HG03439 (cell line): ENCODE data around the gene UNC5B.
"Not testable (repeated sequence)": the region's sequence is repeated elsewhere in the genome, so short reads cannot be mapped to it uniquely, and the experiment has no call there.

ENCODE experiments used
- ATAC-seq: cut with Tn5 transposase; IDR thresholded peaks from one replicate; pipeline ENCODE4 v1.9.1; 2021; ENCODE audit warnings: mild to moderate bottlenecking, moderate library complexity; ENCODE audit not compliant: unreplicated experiment

UNC5B gene

DNA sequence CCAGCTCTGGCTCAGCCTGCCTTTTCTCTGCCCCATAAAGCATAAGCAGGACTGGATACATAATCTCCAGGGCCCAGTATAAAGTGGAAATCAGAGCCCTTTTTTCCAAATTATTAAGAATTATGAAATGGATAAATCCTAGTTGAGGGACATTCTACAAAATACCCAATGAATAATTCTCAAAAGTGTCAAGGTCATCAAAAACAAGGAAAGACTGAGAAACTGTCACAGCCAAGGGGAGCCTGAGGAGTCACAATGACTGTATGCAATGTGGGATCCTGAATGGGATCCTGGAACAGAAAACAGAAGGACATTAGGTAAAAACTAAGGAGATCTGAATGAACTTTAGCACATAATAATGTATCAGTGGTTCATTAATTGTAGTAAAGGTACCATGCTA, 4.8 kb upstream of the UNC5B start:
- no peak for ATAC-seq

DNA sequence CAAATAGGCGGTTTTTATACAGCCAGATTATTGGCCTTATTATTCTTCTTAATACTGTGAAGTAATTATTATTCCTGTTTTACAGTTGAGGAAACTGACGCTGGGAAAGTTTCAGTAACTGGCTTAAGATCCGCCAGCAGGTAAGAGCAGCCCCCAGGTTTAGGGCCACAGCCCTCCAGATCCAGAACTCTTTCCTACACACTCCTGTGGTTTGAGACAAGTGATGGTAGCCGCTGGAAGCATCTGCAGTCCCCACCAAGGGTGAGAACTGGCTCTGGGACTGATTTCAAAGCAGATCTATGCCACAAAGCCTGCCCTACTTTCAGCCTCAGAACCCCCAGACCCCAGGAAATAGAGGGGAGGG, 3.0 kb upstream of the UNC5B start:
- no peak for ATAC-seq

DNA sequence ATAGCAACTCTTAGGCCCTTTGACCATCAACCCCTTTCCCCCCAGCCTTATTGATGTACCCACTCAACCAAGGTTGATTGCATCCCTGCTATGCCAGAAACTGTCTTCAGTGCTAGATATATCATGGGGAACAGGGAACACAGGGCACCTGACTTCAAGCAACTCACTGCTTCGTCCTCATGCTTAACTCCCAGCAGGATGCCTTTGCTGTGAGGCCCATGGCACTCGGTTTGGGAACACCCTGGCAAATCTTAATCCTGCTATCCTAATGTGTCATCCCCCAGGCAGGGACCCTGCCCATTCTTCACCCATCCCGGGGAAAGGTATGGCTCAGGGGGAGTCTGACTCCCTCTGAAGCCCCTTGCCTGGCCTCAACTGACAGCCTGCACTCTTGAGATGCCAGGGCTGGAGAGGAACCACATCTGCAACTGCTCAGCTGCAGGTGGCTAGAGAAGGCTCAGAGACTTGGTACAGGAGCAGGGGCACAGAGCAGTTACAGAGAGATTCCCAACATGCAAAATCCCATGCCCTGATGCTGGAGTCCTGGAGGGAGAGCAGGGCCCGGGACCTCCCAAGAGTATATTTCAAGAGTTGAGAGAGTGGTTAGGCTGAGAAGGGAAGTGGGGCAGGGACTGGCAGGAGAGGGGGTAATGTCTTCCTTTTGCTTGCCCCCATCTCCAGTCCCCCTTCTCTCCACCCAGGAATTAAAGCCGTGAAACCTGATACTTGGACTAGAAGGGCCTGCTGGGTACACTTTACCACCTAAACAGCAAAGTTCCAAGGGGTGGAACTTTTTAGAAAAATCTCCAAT, 2.4 kb upstream of the UNC5B start:
- no peak for ATAC-seq

DNA sequence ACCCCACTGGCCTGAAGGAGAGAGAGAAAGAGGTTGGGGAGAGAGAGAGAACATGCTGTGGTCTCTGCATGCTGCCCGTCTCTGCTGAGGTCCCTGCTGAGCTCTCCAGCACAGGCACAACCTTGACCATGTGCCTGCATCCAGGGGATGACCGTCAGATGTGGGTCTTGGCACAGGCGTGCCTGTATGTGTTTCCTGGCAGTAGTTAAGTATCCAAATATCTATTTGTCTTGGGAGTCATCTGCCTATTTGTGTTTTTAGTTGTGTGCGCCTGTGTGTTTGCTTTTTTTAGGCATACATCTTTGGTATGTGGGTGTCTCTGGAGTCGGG, 1.9 kb upstream of the UNC5B start:
- no peak for ATAC-seq

DNA sequence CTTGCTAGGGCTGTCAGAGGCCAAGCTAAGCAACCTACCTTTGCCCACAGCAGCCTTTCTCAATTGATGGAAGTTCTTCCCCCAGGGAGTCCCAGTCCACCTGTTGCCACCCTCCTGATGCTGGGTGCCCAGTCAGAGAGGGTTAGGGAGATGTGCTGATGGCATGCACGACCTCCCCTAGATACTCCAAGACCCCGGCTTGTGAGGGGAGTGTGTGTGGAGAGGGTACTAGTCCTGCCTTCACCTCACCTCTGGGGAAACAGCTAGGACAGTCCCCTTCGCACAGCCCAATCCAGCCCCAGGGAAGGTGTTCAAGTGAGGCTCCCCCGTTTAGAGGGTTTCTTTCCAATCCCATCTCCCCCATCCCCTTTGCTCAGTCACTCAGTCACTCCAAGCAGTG, 1.3 kb upstream of the UNC5B start:
- no peak for ATAC-seq

DNA sequence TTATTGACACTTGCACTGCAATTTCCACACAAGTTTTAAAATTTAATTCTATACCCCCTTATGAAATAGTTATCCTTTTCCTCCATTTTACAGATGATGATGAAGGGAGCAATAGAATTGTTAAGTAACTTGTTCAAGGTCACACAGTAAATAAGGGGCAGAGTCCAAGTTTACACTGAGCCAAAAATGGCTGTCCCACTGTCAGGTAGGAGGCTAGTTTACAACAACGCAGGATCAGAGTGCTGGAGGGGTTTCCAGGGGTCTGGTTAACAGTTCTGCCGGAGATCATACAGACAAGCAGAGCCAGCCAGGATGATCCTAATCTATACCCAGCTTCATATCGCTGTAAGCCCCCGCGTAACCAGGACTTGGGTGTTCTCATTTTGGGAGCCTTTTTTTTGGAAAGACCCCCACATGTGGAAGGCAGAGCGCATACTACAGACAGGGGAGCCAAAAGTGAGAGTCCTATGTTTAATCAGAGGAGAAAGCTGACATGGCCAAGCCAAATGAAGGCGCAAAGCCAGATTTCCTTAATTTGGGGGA, 524 bp upstream of the UNC5B start:
- no peak for ATAC-seq

DNA sequence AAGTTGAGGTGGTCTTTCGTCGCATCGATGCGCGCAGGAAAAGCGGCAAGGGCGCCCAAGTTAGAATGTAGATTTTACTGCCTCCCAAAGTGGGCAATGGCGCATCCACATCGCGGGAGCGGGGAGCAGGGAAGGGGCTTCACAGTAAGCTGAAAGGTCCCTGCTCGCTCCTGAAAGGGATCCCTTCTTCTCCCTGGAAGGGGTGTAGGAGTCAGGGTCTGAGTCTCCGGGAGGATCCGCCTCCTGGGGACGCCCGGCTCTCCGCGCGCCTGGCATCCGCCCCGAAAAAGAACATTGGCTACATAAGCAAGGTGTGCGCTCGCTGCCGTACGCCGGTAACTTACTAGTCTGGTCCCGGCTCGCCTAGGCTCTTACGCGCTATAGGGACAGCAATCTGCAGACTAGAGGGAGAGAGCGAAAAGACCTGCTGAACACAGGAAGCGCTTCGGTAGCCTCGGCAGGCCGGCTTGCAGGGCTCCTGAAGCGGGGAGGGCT, 804 bp downstream of the UNC5B start:
- no peak for ATAC-seq

DNA sequence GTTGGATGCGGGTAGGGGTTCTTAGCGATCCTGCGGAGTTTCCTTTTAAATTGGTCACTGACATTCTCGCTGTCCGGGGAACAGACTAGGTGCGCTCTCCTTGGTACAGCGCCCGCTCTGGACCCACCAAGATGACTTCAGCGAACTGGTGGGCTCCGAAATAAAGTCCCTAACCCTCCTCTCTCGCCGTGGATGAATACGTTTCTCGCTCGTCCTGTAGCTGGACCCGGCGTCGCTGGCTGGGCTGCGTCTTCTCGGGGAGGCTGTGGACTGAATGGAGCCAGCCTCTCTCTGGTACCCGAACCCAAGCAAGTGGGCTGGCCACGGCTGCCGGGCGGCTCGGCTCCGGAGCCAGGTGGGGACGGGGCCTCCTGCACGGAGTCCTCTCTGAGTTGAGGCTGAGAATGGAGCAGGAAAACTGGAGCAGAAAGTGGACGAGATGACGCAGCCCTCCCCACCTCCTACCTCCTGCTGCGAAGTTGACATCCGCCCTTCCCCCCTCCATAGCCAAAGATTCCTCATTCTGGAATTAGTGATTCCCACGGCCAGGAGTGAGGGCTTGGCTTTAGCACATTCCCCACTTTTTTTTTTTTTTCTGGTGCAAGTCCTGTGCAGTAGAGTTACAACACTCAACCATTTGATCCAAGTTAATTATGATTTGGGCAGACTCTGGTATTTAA, 1.5 kb downstream of the UNC5B start:
- no peak for ATAC-seq

DNA sequence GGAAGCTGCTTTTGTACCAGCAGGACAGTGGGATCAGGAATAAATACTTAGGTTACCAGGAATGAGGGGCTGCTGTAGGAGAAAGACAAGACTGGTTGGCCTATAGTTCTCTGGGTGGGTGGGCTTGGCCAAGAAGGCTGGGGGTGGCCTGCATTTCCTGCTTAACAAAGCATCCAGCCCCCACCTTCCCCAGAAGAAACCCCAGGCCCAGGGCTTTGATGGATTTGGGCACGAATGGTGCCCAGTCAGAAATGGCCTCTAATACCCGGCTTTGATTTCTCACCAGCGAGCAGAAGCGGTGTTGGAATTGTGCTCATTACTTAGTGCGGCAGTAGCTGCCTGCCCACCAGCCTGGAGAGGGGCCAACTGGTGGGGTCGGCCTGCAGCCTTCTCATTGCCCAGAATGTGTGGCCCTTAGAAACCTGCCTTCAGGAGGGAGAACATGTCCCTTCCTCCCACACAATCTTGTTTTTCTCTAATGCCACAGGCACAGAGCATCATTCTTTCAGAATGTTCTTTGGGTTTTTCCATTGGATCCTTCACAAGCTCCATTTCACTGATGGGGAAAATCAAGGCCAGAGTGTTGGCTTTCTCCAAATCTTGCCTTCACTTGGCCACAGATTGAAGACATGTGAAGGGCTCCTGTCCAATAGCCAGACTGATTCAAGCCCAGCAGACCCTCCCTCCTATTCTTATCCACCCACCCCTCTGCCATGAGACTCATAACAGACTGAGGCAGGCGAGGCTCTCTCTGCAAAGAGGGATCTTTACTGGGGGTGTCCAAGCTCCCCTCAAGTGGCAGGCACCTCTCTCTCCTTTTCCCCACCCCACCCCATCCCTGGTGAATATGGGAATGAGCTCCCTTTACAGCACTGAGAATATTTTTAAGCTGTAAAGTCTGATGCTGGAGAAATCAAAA, 2.5 kb downstream of the UNC5B start:
- ATAC-seq, result no peak

DNA sequence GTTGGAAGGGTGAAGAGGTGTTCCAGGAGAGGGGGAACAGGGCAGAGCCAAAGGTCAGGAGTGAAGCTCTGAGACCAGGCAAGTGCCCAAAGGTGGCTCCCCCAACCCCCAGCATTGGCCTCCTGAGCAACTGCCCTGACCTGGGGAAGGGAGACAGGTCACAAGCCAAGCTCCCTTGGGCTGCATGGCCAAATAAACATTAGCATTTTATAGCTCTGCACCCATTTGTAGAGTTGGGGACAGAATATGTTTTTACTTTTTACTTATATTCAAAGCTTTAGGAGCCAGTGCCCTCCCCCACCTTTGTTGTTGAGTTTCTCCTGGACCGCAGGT, 4.0 kb downstream of the UNC5B start:
- no peak for ATAC-seq

DNA sequence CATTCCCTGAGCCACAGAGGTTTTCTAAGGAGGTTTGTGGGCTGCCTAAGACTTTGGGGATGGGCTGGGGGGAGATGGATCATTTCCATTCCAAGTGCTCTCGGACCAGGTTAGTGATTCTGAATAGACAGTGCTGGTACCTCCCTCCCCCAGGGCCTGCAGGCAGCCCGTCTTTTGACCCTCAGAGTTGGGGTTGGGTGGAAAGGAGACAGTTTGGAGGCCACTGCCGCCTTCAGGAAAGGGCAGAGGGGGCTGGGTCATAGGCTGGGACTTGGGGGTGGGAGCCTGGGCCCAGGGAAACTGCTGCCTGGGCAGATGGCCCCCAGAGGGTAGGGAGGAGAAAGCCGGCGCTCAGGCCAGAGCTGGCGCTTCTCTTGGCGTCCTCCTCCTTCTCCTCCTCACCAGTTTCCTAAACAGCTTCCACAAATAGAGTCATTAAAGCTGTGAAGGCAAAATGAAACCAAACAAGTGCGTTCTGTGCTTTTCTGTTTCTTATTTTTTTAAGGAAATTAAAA, 4.4 kb downstream of the UNC5B start:
- no peak for ATAC-seq

DNA sequence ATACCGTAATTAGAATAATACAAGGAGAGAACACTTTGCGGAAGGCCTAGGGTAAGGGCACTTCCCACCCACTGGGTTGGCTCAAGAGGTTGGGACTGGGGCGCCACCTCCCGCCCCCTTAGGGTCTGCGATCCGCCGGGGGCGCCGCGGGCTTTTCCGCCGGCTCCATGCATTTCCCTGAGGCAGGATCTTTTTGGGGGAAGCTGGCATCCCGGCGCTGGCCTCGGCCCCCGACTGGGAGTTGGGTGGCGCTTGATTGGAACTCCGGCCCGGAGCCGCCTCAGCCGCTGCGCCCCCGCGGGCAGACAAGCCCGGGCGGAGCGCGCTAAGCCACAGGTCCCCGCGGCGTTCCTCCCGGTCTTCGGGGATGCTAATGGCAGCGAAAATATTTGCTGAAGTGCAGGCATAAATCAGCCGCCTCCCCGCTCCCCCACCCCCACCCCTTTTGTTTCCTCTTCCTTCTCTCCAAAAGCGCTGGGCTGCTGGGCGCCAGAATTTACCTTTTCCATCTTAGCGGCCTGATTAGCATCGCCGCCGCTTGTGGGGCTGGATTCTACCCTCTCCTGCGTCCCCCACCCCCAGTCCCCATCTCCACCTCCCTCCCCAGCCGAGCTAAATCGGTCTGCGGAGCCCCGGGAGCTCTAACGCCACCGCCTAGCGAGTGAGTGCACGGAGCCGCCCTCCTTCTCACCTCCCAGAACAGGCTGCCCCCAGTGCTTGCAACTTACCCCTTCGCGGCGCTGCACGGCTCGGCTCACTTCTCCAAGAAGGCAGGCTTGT, 5.1 kb downstream of the UNC5B start:
- no peak for ATAC-seq

DNA sequence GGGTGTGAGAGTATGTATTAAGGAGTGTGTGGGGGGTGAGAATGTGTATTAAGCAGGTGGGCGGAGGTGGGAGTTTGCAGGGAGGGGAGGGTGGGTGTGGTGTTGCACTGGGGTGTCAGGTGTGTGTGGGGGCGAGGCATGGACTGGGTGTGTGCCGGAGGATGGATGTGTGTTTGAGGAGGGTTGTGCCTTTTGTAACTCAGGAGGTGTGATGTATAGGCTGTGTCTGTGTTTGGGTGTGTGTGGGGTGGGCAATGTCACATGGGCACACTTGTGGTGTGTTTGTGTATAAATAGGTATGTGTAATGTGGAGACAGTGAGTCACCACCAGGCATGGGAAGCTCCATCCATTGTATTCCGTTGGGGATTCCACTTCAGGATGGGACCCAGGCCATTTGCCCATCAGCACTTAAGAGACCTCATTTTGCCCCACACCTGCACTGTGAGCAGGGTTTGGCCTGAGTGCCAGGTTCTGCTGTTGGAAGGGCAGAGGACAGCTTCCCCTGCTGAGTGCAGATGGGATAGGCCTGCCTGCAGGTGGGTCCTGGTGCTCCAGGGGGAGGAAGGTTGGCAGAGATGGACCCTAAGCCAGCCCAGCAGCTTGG, 5.8 kb downstream of the UNC5B start:
- no peak for ATAC-seq

DNA sequence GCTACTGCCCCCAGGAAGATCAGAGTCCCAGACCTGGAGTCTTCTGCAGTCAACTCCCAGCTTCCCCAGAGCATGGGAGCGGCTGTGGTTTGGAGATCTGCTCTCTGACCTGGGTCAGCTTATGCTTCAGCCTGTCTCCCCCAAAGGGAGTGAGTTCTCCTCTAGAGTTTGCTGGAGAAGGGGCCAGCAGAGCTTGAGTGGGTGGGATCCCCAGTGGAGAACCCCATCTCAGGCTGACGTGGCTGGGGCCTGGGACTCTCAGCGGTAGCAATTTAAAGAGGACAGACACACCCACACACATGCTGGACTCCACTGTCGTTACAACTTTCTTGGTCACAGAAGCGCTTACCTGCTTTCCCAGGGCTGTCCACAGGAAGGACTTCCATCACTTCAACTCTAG, 6.3 kb downstream of the UNC5B start:
- no peak for ATAC-seq

DNA sequence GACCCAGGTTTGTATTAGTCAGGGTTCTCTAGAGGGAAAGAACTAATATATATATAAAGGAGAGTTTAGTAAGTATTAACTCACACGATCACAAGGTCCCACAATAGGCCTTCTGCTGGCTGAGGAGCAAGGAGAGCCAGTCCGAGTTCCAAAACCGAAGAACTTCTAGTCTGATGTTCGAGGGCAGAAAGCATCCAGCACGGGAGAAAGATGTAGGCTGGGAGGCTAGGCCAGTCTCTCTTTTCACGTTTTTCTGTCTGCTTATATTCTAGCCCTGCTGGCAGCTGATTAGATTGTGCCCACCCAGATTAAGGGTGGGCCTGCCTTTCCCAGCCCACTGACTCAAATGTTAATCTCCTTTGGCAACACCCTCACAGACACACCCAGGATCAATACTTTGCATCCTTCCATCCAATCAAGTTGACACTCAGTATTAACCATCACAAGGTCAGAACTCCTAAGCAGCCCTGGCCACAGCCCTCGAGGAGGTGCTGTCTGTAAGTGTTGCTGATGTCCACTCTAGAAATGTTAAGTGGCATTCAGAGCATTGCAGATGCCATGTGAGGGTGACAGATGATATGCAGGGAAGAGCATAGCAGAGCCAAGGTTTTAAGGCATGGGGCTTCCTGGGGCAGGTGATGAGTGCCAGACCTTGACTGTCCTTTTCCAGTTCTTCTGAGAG, 7.0 kb downstream of the UNC5B start:
- not testable (repeated sequence) for ATAC-seq

DNA sequence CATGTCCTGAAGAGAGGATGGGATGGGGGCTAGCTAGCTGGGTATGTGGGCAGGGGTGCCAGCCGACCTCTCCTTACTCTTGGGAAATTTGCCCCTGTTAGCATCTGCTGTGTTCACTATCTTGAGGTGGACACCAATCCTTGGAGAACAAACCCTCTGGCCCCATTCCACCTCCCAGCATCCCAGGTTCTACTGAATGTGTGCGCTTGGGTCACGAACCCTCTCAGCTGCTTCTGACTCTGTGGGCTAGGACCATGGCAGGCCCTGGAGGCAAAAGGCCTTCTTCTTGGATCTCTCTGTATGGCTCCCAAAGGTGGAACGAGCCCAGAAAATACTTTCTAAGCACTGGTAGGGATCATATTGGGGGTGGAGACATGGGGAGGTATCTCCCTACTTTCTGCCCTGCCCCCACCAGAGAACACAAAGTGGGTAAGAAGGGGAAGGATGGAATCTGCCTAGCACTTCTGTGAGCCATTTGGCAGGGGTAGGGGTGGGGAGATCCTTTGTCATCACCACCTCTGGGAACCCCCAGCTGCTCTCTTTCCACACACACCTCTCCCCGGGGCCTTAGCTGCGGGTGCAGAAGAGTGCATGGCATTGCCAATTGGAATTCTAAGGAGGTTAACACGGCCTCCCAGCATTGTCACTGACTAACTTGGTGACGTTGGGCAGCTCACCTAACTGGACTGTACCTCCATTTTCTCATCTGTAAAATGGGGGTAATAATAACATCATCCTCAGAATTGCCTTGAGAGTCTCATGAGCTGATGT, 7.7 kb downstream of the UNC5B start:
- no peak for ATAC-seq

DNA sequence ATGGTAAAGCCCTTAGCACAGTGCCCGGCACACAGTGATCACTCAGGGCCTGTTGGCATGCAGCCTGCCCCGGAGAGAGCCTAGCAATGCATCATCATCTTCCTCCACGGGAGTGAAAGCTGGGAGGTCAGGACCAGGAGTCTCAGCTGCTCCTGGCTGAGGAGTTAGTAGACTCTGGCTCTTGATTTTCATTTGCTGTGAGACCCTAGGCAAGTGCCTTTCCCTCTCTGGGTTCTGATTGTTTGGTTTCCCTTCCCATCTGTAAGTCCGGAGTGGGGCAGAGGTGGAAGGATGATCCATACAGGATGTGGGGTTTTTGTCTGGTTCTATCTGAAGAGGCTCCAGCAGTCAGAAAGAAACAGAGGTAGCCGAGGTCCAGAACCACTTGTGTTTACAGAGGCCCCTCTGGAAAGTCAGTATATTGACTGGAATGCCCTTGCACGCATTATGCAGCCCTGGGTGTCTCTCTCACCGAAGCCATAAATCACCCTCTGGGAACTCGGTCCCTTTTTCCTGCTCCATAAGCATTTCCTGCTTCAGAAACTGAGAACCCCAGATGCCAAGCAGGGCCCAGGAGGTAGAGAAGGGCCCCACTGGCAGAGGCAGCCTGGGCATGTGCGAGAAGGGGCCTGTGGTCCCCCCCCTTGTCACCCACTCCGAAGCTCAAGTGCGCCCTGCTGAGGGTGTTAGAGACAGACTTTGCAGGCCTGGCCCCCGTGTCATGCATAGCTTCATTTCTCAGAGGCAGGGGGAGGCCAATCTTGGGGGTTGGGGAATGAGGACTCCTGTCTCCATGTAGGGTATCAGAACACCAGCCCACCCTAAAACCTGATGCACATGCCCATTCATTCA, 8.5 kb downstream of the UNC5B start:
- no peak for ATAC-seq
